ENCODE measurements around the gene STK32A.

Gene STK32A

DNA sequence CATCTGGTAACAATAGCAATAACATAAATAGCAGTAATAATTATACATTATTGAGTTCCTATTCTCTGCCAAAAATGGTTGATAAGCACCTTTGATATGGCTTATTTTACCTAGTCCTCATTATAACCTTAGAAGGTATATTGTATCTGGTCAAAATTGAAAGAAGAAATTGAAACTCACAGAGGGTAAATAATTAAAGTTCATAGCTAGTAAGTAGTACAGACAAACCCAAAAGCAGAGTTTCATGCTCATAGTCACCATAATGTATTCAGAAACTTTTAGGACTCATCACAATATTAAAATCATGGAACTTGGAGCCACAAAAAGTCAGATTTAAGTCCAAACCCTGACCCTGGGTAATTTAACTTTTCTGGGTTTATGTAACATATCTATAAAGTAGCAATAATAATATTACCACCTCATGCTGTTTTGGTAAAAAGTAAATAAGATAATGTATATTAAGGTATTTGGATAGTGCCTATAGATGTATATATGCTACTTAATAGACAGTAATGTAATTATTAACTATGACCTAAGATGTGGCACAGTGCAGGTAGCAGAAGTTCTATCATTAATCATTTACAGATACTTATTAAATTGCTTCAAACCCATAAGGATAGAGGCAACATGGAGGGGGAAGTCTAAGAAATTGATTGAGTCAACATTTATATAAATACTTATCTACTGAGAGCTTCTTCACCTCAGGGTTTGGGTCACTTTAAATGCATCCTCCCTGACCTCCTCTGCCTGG lies 32.4 kb downstream of the STK32A start:
- no peak for DNase-seq

DNA sequence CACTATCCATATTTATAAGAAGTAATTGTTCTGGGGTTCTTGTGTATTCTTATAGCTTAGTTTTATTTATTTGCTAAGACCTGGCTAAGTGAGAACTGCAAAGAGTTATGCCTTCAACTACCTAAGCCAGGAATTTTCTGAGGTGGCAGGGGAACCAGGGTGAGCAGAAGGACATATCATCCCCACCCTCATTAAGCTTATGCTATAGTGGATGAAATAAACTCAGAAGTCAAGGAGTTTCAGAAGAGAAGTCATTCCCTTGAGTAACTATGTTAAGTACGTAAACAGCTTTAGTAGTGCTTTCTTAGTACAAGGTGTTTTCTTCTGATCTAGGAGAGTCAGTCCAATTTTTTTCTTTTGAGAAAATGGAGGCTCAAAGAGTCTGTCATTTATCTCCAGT lies 41.7 kb downstream of the STK32A start:
- DNase-seq = no peak

- DNase-seq = no peak
Observed at GRCh38 chr5:147286296-147286695, 51.5 kb downstream of the STK32A start.

- DNase-seq = no peak
Observed at GRCh38 chr5:147287110-147287509, 52.3 kb downstream of the STK32A start.

DNA sequence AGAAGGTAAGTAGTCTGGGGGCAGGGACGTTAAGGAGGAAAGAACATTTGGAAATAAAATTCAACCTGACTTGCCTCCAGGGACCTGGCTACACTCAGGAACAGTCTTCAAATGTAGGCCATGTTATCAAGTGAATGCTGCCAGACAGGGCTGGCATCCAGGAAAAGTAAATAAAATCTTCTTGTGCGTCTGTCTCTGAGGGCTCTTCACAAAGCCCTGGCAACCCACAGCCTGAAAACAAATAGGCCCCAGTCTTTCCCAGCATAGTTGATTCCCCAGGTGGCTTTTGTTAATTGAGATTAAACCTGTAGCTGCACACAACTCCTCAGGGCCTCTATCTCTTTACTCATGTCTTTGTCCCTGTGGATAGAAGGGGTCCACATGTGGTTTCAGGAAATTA lies 55.4 kb downstream of the STK32A start:
- no peak for DNase-seq

DNA sequence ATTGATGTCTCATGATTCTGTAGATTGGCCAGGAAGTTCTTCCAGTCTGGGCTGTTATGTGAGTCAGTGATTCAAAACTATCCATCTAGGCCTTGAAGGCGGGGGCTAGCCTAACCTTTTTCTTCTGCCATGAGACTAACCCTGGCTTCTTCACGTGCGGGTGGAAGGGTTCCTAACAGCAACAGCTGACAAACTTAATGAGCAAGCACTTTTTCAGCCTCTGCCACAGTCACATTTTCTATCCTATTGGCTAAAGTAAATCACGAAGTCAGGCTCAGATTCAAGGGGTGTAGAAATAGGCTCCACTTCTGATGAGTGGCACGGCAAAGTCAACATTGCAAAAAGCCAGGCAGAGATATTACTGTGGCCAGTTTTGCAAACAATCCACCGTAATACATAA lies 68.4 kb downstream of the STK32A start:
- DNase-seq = no peak

DNA sequence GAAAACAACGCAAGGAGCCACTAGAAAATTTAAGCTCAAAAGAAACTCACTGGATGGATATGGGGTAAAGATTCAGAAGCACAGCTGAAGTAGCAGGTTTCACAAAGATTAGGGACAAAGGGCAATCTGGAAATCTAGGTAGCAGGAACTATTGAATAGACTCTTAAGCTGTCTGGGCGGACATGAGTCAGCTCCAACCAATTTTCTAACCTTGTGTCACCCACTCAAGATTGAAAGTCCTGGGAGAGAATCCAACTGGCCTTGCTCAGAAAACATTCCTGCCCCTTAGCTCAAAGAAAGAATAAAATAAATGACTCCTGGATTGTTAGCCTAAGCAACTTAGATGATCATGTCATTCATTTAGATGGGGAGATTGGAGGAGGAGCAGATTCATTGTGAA lies 69.2 kb downstream of the STK32A start:
- DNase-seq = no peak

- DNase-seq = no peak
Observed at GRCh38 chr5:147305147-147305546, 70.3 kb downstream of the STK32A start.

DNA sequence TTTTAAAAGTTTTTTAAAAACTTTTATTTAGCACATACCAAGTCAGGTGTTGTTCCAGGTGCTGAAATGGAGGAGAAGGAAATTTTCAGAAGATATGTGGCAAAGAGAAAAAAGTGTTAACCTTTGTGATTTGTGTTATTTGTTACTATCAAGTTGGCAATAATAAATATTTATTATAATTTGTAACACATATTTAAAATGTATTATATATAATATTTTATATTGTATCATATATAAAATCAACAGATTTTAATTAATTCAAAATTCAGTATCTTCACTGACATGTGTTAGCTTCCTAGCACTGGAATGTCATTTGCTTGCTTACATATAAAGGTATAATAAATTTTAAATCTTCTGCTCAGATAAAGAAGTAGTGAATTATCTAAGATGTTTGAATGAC lies 71.5 kb downstream of the STK32A start:
- no peak for DNase-seq

DNA sequence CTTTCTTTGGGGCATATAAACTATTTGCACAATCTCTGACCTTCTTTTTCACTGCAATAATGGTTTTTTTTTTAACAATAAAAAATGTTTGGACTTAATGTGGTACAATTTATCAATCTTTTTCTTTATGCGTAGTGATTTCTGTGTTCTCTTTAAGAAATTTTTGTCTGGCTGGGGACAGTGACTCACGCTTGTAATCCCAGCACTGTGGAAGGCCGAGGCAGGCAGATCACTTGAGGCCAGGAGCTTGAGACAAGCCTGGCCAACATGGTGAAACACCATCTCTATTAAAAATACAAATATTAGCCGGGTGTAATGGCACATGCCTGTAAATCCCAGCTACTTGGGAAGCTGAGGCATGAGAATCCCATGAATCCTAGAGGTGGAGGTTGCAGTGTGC lies 72.3 kb downstream of the STK32A start:
- no peak for DNase-seq

DNA sequence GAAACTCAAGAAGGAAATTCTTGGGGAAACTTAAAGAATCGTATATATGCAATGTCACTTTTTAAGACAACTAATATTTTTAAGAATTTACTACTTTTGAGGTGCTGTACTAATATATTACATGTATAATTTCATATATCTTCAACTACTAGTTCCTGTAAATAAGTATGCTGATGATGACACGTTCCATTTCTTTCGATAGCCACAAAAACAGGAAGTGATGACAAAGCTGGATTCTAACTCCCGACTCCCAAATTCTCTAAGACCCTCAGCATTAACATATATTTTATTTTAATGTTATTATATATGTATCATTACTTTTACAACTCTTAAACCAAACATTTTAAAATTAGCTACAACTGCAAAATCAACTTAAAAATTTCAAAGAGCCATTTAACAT lies 74.8 kb downstream of the STK32A start:
- no peak for DNase-seq

- DNase-seq = peak; percentile 27
Observed at GRCh38 chr5:147310059-147310704, 75.4 kb downstream of the STK32A start.

- no peak for DNase-seq
Observed at GRCh38 chr5:147317978-147318684, 83.3 kb downstream of the STK32A start.

- no peak for DNase-seq
Observed at GRCh38 chr5:147321569-147321968, 86.7 kb downstream of the STK32A start.

GRCh38 chr5:147327421-147327820 lies 92.6 kb downstream of the STK32A start:
- no peak for DNase-seq

DNA sequence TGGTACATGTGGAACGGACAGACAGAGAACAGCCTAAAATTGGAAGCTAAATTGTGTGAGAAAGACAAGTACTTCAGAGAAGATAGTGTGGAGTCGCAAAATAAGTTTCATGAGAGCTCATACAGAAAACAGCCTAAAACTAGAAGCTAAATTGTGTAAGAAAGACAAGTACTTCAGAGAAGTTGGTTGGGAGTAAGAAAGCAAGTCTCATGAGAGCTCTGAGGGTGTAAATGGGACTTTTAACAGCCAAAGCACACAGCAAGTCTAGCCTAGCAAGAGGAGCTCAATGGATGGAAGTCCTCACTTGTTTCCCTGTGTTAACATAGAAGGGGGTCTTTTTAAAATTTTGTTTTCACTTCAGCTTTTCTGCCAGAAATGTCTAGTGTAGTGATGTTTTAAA lies 93.1 kb downstream of the STK32A start:
- no peak for DNase-seq

DNA sequence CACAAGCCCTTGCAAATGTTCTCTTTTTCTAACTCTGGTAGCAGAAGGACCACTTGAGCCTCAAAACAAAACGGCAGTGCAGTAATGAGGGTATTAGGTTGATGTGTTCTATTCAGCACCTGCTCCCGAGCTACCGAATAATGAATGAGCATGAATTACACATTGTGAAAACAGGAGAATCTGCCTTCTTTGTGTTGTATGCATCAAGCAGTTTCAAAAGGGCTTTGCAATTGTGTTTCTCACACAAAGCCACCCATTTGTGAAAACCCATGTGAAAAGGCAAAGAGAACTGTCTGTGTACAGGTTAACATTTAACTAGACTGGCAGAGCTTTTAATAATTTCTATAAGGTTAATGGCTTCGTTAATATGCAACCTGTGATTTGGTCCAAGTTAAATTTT lies 97.8 kb downstream of the STK32A start:
- no peak for DNase-seq

DNA sequence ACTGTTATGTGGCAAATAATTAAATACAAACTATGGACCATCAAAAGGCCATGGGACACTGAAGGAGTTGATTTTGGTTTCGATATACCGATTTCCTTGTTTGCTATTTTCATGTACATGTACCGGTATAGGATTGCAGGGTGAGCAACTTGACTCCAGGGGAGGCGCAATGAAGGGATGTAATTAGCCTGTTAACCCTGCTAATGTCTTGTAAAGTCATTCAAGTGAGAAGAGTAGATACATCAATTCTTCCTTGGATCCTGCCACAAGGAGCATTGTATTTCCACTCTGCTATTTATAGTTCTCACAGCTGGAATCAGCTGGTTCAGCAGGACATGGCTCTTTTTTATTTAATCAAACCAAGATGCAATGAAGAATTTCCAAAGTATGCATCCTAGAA lies 102.0 kb downstream of the STK32A start:
- no peak for DNase-seq

GRCh38 chr5:147339313-147339712 lies 104.5 kb downstream of the STK32A start:
- DNase-seq = no peak

DNA sequence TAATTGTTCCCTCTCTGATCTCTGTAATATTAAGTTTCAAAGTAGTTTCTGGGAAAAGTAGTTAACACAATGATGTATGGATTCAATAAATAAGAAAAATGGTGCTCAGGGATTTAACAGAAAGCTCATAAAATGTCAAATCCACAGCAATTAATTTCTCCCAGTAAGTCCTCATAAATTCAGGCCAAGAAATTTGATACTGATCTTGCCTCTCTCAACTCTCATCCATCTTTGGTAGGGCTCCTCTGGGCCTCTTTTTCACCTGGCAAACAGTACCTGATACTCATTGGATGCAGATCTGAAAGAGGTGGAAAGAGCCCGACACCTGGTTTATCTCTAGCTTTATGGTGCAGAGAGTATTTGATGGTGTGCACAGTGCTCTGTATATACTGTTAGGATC lies 106.1 kb downstream of the STK32A start:
- no peak for DNase-seq

GRCh38 chr5:147341345-147341744 lies 106.5 kb downstream of the STK32A start:
- DNase-seq = no peak

DNA sequence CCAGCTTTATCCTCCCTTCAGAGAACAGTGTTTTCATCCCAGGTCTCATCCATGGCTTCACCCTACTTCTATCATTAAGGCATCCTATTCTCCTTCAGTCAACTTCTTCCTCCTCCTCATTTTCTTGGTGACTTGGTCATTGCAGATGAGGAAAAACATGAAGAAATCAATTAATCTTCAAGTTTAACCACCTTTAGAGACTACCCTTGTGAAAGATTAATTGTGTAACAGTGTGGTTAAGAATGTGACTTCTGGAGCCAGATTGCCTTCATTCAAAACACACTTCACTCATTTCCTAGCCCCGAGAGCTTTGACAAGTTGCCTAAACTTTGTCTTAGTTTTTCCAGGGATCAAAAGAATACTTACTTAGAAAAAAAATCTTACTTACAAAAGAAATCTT lies 110.0 kb downstream of the STK32A start:
- no peak for DNase-seq

- no peak for DNase-seq
Observed at GRCh38 chr5:147346006-147346561, 111.3 kb downstream of the STK32A start.

DNA sequence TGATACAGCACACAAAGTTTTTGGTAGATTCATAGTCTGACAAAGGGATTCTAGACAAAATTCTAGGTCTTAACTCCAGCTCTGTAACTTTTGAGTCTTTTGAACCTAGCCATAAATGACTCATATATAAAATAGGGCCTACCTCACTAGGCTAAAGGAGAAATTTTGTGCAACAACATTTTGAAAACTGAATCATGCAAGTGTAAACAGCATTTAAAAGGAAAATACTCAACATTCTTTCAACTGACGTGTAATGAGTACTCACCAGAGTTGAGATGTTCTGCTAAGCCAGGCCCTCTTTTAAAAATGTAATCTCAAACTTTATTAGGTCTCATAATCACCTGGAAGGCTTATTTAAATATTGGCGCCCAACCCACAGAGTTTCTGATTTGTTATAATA lies 113.2 kb downstream of the STK32A start:
- DNase-seq = no peak

Data from GF-D8 (cell line).